Measurements from ENCODE around the gene SEBOX.

The SEBOX gene

GRCh38 chr17:28399808-28400207, 34.8 kb upstream of the SEBOX start:
- TF ChIP-seq CTCF (IDR thresholded peaks at IDR 0.05; ENCODE audit: extremely low read depth, insufficient read depth, missing control alignments): no peak
- in situ Hi-C loops (cut with MboI; ENCODE audit: low pct_unique_long_range_greater_than_20kb, low sequenced_read_pairs, unreplicated experiment): loop anchor here (25.0 kb wide), 1 partner anchor 137 kb away; no protein-coding TSS in a partner anchor
- DNase-seq (ENCODE audit: low spot score): no peak

GRCh38 chr17:28398280-28398981, 33.4 kb upstream of the SEBOX start:
- in situ Hi-C loops (cut with MboI; ENCODE audit: low pct_unique_long_range_greater_than_20kb, low sequenced_read_pairs, unreplicated experiment): loop anchor here (25.0 kb wide), 1 partner anchor 139 kb away; no protein-coding TSS in a partner anchor
- TF ChIP-seq CTCF (IDR thresholded peaks at IDR 0.05; ENCODE audit: extremely low read depth, insufficient read depth, missing control alignments): no peak
- DNase-seq (ENCODE audit: low spot score): no peak

DNA sequence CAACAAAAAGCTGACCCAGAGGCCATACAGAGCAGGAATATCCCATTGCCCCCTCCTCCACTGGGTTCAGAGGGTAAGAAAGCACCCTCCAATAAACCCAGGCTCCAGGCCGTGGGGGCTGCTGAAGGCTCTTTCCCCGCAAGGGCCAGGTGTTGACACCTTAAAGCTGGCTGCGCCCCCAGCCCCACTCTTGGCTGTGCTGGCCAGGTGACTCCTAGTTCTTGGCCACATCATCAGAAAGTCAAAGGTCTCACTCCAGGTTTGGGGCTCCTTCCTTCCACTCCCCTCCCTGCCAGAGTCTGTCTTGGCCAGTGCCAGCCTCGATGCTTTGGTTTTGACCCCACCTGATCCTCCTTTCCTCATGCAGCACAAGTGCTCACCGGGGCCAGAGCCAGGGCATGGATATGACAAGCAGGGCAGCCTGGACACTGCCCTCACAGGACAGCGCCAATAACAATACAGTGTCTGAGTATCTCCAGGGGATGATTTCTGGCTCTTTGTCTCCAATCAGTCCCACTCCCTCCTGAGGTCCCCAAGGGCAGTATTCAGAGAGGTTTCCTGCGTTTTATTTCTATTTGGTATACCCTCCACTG, 32.8 kb upstream of the SEBOX start:
- in situ Hi-C loops (cut with MboI; ENCODE audit: low pct_unique_long_range_greater_than_20kb, low sequenced_read_pairs, unreplicated experiment): loop anchor here (25.0 kb wide), 1 partner anchor 140 kb away; no protein-coding TSS in a partner anchor
- DNase-seq (ENCODE audit: low spot score): no peak
- TF ChIP-seq CTCF (IDR thresholded peaks at IDR 0.05; ENCODE audit: extremely low read depth, insufficient read depth, missing control alignments): no peak

- DNase-seq (ENCODE audit: low spot score): no peak
- in situ Hi-C loops (cut with MboI; ENCODE audit: low pct_unique_long_range_greater_than_20kb, low sequenced_read_pairs, unreplicated experiment): loop anchor here (25.0 kb wide), 1 partner anchor 140 kb away; no protein-coding TSS in a partner anchor
- TF ChIP-seq CTCF (IDR thresholded peaks at IDR 0.05; ENCODE audit: extremely low read depth, insufficient read depth, missing control alignments): no peak
These were observed 32.3 kb upstream of the SEBOX start for GRCh38 chr17:28397275-28397674.

DNA sequence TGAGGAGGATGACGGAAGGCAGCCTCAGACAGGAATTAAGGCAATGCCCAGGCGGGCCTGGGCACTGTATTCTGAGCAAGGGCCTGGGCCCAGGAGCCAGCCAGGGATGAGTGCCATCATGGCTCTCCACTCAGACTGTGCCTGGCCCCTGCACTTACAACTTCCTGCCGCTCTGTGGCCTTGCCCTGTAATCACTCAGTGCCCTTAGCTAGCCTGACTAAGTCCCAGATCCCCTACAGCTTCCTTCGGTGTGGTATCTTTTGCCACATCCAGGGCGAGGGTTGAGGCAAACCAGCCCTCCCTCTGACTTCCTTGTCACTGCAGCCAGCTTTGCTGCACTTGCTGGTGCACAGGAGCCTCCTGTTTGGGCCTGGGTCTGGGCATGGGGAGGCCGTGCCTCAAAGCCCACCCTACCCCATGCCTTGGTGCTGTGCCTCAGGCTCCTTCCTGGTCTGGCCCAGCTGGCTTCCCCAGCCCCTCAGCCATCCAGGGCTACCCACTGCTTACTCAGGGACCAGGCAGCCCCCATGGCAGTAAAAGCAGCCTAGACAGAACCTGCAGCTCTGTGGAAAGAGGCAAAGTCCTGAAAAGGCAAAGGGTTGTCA, 31.7 kb upstream of the SEBOX start:
- no peak for DNase-seq (ENCODE audit: low spot score)
- no peak for TF ChIP-seq CTCF (IDR thresholded peaks at IDR 0.05; ENCODE audit: extremely low read depth, insufficient read depth, missing control alignments)
- in situ Hi-C loops (cut with MboI; ENCODE audit: low pct_unique_long_range_greater_than_20kb, low sequenced_read_pairs, unreplicated experiment): loop anchor here (25.0 kb wide), 1 partner anchor 141 kb away; no protein-coding TSS in a partner anchor

DNA sequence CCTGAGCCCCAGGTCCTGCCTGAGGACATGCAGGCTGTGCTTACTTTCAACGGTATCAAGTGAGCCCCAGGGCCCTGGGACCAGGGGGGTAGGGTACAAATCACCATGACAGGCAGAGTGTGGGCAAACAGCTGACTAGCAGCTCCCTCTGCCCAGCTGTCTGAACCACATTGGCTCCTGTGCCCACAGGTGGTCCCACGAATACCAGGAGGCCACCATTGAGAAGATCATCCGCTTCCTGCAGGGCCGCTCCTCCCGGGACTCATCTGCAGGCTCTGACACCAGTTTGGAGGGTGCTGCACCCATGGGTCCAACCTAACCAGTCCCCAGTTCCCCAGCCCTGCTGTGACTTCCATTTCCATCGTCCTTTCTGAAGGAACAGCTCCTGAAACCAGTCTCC, 31.0 kb upstream of the SEBOX start:
- no peak for TF ChIP-seq CTCF (IDR thresholded peaks at IDR 0.05; ENCODE audit: extremely low read depth, insufficient read depth, missing control alignments)
- in situ Hi-C loops (cut with MboI; ENCODE audit: low pct_unique_long_range_greater_than_20kb, low sequenced_read_pairs, unreplicated experiment): loop anchor here (25.0 kb wide), 1 partner anchor 141 kb away; no protein-coding TSS in a partner anchor
- no peak for DNase-seq (ENCODE audit: low spot score)
